ENCODE results near the gene ABHD2. TPM values are rescaled to one million over a fixed set of nuclear protein-coding genes. Genes with fewer than 3 reads are reported as not detected.

Gene ABHD2
- total and polyA plus RNA-seq, 9 of the 15 experiments (the other 6 are each of a cell fraction or from before 2014, with no cell fraction given): 16.9 to 99.8 (median 47.5) TPM

DNA sequence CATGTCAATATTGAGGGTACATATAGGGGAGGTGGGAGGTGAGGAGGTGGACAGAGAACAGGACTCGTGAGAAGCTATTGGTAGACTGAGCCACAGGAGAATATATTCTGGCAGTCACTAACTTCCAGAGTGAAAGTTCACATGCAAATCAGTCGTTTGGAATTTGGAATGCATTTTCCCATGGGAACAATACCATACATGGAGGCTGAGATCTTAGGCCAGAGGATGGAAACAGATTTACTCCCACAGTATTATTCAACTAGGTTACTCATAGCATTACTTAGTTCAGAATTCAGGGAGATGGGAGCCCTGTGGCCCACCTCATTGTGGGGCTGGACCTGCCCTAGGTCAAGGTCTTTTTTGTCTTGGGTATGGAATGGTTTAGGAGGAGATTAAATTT, 36.4 kb upstream of the ABHD2 start (continued):
- TF ChIP-seq TEAD4 (IDR thresholded peaks at IDR 0.05; ENCODE audit: low read length) (no peak), TEAD4 (CRISPR knock-in tag; IDR thresholded peaks at IDR 0.05; ENCODE audit: borderline replicate concordance) (no peak), FOXJ2 (tag; IDR thresholded peaks at IDR 0.05) (no peak), SNRNP70 (optimal IDR thresholded peaks at IDR 0.05; ENCODE audit: low read depth, low read length) (no peak), HNRNPK (IDR thresholded peaks at IDR 0.05; ENCODE audit: low read depth, low read length, poor library complexity, severe bottlenecking) (no peak), RAD51 (IDR thresholded peaks at IDR 0.05; ENCODE audit: borderline replicate concordance, low read depth) (no peak), CHCHD3 (CRISPR knock-in tag; IDR thresholded peaks at IDR 0.05) (no peak)
- TF ChIP-seq, protein P1, sequence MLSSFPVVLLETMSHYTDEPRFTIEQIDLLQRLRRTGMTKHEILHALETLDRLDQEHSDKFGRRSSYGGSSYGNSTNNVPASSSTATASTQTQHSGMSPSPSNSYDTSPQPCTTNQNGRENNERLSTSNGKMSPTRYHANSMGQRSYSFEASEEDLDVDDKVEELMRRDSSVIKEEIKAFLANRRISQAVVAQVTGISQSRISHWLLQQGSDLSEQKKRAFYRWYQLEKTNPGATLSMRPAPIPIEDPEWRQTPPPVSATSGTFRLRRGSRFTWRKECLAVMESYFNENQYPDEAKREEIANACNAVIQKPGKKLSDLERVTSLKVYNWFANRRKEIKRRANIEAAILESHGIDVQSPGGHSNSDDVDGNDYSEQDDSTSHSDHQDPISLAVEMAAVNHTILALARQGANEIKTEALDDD (IDR thresholded peaks at IDR 0.05): no peak
- TF ChIP-seq, protein P2, sequence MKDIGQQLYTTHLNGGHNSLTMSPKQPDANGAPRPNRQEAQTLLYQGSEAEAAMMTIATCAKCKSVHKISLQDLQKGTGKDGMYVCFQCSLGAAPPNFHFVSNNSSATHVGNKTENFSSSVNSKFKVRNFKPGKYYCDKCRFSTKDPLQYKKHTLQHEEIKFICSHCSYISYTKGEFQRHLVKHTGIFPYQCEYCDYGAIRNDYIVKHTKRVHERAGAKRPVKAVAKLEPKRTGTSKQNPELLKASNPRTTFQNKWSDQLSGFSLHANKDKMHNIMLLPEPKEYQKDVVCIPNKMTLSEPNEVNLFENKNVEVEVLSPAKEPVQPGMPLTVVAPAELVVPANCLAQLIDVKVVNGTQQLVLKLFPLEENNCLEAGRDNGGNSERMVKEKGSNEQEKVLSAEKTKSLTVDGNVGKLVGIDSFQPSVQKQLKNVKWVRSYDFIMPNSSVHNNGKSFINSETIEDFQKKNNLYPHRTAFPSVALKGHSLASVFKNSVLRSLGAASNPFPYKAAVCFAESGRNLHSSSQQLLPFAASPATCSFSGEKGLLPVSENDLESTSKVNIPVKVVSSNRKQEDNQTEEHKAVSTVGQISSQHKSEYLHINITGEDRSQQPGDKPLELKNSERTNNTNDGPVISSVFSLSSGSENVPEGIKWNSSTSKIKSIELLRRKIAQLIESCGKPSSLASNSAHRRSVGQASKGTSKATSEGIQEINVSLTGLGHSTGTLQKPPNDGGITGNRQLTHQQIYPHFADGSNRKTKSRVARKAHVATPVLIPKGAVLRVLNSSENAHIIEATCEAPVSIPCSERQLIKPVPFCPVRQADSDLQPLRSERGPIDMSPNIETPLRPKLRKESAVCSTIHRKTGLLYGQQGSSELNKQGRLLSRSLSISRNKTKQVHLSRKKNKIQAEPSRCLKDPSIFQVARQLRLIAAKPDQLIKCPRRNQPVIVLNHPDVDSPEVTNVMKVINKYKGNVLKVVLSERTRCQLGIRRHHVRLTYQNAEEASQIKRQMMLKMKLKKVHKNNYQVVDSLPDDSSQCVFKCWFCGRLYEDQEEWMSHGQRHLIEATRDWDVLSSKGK (CRISPR knock-in tag; IDR thresholded peaks at IDR 0.05): no peak
- TF ChIP-seq, protein P3, sequence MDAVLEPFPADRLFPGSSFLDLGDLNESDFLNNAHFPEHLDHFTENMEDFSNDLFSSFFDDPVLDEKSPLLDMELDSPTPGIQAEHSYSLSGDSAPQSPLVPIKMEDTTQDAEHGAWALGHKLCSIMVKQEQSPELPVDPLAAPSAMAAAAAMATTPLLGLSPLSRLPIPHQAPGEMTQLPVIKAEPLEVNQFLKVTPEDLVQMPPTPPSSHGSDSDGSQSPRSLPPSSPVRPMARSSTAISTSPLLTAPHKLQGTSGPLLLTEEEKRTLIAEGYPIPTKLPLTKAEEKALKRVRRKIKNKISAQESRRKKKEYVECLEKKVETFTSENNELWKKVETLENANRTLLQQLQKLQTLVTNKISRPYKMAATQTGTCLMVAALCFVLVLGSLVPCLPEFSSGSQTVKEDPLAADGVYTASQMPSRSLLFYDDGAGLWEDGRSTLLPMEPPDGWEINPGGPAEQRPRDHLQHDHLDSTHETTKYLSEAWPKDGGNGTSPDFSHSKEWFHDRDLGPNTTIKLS (IDR thresholded peaks at IDR 0.05; ENCODE audit: borderline replicate concordance, low read depth): no peak
